Esophagus muscularis mucosa (tissue), 3 donors: ENCODE data around the gene ASTE1.

Experiments
- POLR2A ChIP-seq: fragments of 450-650 bp; IDR thresholded peaks from one replicate; pipeline ENCODE4 v1.6.1; 2017; ENCODE audit warnings: antibody characterized with exemption, moderate library complexity, mild to moderate bottlenecking, low read depth
- POLR2AphosphoS5 ChIP-seq, 2 donors: sonication (generic); formaldehyde crosslinking; IDR thresholded peaks; one replicate each; pipeline ENCODE4 v1.6.1; 2017; ENCODE audit warnings: antibody characterized with exemption in 2 of 2
- TF ChIP-seq, protein P1 (sequence below), 3 experiments: fragments of 200-600 bp in 2 of 3; fragments of 450-650 bp in 1 of 3; sonication (generic) in 2 of 3; IDR thresholded peaks; one replicate each; pipeline ENCODE4 v1.5.1; 2017 to 2019; ENCODE audit warnings: antibody characterized with exemption in 3 of 3, mild to moderate bottlenecking in 2 of 3, moderate library complexity in 1 of 3

DNA sequence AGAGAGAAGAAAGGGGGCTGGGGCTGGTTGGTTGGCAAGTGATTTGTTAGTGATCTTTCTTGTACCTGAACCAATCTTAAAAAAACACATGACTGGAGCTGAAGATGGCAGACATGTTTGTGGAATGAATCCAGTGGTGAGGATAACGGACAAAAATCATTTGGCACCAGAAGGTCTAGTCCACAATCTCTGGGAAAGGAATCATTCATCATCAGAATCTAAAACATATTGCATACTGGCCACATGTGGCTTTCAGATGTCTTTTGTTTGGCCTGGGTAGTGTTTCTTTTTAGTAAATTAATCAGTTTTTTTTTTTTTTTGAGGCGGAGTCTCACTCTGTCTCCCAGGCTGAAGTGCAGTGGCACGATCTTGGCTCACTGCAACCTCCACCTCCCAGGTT lies 5.0 kb upstream of the ASTE1 start:
- TF ChIP-seq POLR2A (no peak), POLR2AphosphoS5 (IDR thresholded peaks at IDR 0.05) (no peak)
- TF ChIP-seq, protein P1, sequence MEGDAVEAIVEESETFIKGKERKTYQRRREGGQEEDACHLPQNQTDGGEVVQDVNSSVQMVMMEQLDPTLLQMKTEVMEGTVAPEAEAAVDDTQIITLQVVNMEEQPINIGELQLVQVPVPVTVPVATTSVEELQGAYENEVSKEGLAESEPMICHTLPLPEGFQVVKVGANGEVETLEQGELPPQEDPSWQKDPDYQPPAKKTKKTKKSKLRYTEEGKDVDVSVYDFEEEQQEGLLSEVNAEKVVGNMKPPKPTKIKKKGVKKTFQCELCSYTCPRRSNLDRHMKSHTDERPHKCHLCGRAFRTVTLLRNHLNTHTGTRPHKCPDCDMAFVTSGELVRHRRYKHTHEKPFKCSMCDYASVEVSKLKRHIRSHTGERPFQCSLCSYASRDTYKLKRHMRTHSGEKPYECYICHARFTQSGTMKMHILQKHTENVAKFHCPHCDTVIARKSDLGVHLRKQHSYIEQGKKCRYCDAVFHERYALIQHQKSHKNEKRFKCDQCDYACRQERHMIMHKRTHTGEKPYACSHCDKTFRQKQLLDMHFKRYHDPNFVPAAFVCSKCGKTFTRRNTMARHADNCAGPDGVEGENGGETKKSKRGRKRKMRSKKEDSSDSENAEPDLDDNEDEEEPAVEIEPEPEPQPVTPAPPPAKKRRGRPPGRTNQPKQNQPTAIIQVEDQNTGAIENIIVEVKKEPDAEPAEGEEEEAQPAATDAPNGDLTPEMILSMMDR (IDR thresholded peaks at IDR 0.05): no peak
